ENCODE results near the gene PPT2.

PPT2 gene

GRCh38 chr6:32116674-32117073 lies 37.3 kb upstream of the PPT2 start:
- H3K27ac ChIP-seq, result no peak overlapping the region
- peak; percentile 55 for TF ChIP-seq CTCF (conservative IDR thresholded peaks at IDR 0.05)

- TF ChIP-seq CTCF (conservative IDR thresholded peaks at IDR 0.05), result no peak
Observed at GRCh38 chr6:32117461-32117860, 36.5 kb upstream of the PPT2 start.

GRCh38 chr6:32118782-32119628 lies 34.9 kb upstream of the PPT2 start:
- no peak overlapping the region for H3K27ac ChIP-seq
- TF ChIP-seq CTCF (conservative IDR thresholded peaks at IDR 0.05), result peak; percentile 95

More at GRCh38 chr6:32117461-32117860, 36.5 kb upstream of the PPT2 start:
- no peak overlapping the region for H3K27ac ChIP-seq

GRCh38 chr6:32120573-32121059 lies 33.3 kb upstream of the PPT2 start:
- no peak overlapping the region for H3K27ac ChIP-seq
- TF ChIP-seq CTCF (conservative IDR thresholded peaks at IDR 0.05), result no peak

GRCh38 chr6:32123681-32124080 lies 30.3 kb upstream of the PPT2 start:
- TF ChIP-seq CTCF (conservative IDR thresholded peaks at IDR 0.05), result no peak
- H3K27ac ChIP-seq, result no peak overlapping the region

- TF ChIP-seq CTCF (conservative IDR thresholded peaks at IDR 0.05), result no peak
- peak overlapping the region; percentile 80; the same call in 1 of the 2 replicates for H3K27ac ChIP-seq
Observed at GRCh38 chr6:32126880-32127279, 27.1 kb upstream of the PPT2 start.

- TF ChIP-seq CTCF (conservative IDR thresholded peaks at IDR 0.05), result no peak
- peak overlapping the region; percentile 80 for H3K27ac ChIP-seq
Observed at GRCh38 chr6:32127409-32127716, 26.6 kb upstream of the PPT2 start.

Data from VCaP (cell line).